ENCODE results near the gene PICK1.
"Not testable (repeated sequence)": the region's sequence is repeated elsewhere in the genome, so short reads cannot be mapped to it uniquely, and the experiment has no call there.

PICK1 gene

DNA sequence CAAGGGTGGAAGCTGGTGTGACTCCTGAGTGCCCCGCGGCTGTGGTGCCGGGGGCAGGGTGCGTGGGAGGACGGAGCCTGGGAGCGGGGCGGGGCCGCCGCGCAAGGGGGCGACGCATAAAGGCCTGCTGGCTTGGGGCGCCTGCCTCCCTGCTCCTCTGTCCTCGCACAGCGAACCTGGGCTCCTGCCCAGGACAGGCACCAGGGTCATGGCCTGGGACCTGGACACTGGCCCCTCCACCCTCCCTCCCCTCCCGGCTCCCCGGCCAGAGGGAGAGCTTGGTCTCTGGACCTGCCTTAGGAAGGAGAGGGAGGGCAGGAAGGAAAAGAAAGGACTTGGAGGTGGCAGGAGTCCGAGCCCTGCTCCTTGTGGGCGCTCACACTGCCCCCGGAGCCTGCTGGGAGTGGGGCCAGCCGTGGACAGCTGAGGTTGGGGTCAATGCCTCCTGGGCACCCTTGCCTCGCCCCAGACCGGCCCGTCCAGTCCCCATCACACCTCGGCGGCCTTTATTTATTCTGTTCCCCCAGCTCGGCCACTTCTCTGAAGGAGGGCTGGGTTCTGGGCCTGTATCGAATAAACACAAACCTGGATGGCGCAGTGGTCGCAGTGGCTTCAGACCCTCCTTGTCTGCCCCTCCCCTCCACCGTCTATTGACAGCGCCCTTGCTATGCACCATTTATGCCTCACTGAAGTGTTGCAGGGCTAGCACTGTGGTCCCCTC, 18.1 kb downstream of the PICK1 start:
- DNase-seq, result no peak

- DNase-seq, result no peak
Observed at GRCh38 chr22:38075961-38076360, 18.8 kb downstream of the PICK1 start.

- no peak for DNase-seq
Observed at GRCh38 chr22:38077096-38077495, 19.9 kb downstream of the PICK1 start.

DNA sequence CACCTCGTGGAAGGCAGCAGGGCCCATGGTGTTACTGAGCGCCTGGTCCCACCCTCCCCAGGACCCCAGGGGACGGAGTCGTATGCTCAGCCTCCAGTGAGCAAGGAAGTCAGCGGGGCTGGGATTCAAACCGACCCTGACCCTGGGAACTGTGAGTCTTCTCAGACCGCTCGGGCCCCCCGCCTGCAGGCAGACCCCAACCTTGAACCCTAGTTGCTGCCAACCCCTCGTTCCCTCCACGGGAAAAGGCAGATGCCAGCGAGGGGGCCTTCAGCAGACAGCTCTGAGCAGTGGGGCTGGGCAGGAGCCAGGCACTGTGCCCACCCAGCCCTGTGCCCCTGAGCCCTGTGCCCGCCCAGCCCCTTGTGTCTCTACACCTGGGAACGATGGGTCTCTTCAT, 20.4 kb downstream of the PICK1 start:
- no peak for DNase-seq

GRCh38 chr22:38078046-38078840, 21.0 kb downstream of the PICK1 start:
- no peak for DNase-seq

- not testable (repeated sequence) for DNase-seq
Observed at GRCh38 chr22:38079208-38079607, 22.0 kb downstream of the PICK1 start.

GRCh38 chr22:38079804-38080203, 22.6 kb downstream of the PICK1 start:
- DNase-seq, result no peak

DNA sequence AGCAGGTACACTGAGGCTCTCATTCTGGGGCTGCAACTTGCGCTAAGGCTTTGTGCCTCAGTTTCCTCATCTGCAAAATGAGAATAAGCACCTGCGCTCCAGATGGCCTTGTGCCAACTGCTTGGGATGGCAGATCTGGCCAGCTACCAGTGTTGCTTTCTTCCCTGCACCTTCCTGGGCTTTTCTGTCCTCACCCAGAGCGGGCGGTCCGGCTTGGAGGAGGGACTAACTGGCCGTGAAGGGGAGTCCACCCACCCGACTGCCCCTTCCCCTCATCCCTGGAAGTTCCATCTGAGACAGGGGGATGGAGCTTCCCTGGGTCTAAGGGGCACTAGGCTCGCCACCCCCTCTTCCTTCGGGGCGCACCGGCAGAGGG, 23.3 kb downstream of the PICK1 start:
- no peak for DNase-seq

DNA sequence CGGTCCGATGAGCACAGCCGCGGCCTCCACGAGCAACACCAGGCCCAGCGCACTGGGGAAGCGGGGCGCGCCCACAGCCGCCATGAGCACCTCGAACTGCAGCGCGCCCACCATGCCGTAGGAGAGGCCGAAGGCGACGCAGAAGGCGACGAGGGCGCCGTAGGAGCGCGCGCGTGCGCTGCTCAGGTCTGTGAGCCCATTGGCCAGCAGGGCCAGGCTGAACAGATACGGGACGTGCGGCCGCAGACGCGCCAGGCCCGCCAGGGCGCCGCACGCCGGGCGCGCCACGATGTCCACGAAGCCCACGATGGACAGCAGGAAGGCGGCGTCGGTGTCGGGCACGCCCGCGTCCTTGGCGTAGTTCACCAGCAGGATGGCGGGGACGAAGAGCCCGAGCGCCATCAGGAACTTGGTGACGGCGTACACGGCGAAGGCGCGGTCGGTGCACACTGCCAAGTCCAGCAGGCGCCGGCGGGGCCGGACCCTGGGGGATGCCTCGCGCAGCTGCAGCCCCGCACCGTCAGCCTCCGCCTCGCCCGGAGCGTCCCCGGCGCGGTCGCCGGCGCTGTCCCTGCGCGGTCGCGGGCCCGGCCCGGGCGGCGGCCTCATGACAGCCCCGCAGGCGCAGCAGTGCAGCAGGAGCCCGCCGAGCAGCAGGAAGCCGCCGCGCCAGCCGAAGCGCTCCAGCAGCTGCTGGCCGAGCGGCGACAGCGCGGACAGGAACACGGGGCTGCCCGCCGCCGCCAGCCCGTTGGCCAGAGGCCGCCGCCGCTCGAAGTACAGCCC, 23.8 kb downstream of the PICK1 start:
- DNase-seq, result no peak

GRCh38 chr22:38081636-38081940, 24.4 kb downstream of the PICK1 start:
- no peak for DNase-seq

DNA sequence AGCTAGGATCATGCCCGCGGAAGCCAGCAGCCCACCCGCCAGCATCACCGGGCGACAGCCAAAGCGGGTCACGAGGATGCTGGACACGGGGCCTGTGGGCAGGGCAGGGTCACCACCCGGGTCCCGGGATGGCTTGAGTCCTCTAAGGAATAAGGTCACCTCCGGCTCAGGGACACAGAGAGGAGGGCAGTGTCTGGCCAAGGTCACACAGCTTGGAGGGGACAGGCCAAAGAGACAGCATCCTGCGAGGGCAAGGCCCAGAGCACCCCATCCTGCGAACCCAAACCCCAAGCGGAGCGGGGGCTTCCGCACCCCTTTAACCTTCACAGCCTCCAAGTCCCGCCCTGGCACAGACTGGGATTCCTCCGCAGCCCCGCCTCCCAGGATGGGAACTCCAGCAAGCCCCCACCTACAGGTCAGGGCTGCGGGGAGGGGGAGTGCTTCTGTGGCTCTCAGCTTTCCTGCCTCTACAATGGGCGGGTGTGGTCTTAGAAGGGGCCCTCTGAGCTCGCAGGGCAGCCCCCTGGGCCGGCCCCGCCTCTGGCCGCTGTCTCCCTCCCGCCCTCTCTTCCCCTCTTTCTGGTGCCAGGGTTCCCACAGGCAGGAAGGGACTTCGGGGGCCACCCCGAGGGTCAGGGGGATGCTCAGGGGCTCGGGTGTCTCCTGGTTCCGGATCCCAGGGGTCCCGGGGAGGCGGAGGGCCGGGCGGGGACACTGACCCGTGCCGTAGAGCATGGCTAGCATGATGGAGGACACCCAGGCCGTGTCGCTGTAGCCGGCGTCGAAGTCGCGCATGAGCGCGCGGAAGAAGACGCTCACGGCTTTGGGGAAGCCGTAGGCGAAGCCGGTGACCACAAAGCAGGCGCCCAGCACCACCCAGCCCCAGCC, 25.0 kb downstream of the PICK1 start:
- DNase-seq, result no peak

DNA sequence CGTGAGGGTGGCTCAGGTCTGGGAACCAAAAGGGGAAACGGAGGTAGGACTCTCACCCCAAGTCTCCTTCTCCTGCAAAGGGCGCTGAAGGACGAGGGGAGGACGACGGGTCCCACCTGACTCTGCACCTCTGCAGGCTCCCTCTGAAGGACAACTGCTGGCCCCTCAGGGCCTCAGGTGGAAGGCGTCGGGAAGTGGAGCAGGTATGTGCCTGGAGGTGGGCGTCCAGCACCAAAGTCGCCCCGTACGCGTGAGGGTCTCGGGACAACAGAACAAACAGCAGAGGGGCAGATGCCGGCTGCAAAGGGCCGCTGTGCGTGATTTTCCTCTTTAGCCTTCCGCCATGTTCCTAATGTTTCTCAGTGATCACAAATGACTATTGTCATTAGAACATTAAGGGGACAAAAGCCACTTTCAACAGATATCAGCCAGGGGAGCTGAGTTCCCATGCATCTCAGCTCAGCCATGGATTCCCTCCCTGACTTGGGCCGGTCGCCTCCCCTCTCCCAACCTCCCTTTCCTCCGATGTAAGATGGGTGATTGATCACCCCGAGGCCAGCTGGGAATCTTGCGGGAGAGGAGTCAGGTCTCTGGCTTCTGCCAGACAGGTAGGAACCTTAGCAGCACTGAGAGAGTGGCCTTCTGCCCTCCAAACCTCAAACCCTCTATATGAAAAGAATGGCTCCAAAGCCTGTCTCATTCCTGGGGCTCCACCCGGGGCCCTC, 25.9 kb downstream of the PICK1 start:
- DNase-seq, result no peak

DNA sequence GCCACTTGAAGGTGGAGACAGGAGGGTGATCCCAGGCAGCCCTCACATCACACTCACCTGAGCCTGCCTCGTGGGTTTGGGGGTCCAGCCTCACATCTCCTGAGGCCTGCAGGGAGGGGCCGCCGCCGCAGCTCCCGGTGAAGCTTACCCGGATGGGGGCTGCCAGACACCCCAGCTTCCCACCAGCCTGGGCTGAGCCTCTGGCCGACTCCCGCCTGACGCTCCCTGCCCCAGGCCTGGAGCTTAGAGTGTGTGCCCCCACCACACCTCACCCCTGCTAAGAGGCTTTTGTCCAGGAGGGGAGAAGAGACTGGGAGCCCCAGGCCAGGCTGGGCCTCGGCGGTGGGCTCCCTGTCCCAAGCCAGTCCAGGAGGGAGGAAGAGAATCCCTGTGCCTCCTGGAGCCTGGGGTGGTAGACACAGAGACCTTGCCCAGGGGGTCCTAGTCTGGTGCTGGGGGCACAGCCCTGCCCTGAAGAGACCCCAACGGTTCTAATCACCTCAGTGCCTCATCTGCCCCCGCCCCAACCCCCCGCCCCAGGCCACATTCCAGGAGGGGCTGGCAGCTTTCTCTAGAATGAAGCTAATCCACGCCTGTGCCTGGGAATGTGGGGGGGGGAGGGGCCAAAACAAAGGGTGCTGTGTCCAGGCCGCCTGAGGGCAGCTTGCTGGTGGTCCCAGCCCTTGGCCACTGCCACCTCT, 26.9 kb downstream of the PICK1 start, which contains the start of gene SLC16A8:
Gene SLC16A8, minus strand, starts transcription at position 254 of the 701 bp plus-strand sequence. CDS start 1,311 bp downstream, outside the sequence.
- no peak for DNase-seq

- no peak for DNase-seq
Observed at GRCh38 chr22:38085056-38085455, 27.9 kb downstream of the PICK1 start.

- no peak for DNase-seq
Observed at GRCh38 chr22:38085501-38085900, 28.3 kb downstream of the PICK1 start.

DNA sequence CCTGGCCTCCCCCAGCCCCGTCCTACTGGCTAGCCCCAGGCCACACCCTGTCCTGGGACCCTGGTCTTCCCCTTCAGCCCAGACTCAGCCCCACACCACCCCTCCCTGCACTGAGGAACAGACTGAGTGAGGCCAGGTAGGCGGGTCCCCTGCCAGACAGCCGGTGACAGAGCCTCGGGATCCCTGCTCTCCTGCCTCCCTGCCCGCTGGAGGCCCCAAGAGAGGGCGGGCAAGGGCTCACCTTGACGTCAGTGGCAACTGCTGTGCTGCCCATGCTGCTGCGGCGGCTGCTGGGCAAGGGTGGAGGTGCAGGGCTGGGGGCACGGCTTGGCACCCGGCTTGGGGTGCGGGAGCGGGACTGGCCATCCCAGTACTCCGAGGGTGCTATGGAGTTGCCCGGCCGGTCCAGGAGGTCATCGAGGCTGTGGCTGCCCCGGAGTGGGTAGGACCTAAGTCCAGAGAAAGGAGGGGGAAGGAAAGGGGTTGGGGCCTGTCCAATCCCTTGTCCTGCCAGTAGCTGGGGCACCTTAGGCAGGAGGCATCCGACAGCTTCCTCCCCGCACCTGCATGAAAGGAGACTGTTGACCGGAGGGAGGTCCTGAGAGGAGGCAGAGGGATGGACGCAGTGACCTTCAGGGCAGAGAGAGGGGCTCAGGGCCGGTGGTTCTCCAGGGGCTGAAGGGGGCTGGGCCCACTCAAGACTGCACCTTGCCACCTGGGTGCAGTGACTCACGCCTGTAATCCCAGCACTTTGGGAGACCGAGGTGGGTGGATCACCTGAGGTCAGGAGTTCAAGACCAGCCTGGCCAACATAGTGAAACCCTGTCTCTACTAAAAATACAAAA, 29.0 kb downstream of the PICK1 start:
- DNase-seq, result no peak

- no peak for DNase-seq
Observed at GRCh38 chr22:38086942-38087341, 29.7 kb downstream of the PICK1 start.

DNA sequence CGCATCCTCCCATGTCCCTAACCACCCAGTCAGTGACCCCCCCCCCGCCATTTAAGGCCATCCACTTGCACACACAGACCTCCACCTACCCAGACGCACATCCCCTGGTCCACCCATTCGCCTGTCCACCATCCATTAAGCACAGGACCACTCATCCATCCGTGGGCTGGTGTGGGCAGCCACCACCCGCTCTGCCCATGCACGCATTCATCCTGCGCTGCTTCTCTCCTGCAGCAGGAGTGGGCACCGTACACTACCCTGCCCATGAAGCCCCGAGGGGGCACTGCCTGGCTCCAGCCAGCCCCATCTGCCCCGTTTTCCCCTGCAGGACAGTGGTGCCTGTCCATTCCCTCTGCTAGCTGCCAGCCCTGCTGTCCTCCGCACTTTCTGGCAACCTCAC, 30.7 kb downstream of the PICK1 start:
- DNase-seq, result no peak

DNA sequence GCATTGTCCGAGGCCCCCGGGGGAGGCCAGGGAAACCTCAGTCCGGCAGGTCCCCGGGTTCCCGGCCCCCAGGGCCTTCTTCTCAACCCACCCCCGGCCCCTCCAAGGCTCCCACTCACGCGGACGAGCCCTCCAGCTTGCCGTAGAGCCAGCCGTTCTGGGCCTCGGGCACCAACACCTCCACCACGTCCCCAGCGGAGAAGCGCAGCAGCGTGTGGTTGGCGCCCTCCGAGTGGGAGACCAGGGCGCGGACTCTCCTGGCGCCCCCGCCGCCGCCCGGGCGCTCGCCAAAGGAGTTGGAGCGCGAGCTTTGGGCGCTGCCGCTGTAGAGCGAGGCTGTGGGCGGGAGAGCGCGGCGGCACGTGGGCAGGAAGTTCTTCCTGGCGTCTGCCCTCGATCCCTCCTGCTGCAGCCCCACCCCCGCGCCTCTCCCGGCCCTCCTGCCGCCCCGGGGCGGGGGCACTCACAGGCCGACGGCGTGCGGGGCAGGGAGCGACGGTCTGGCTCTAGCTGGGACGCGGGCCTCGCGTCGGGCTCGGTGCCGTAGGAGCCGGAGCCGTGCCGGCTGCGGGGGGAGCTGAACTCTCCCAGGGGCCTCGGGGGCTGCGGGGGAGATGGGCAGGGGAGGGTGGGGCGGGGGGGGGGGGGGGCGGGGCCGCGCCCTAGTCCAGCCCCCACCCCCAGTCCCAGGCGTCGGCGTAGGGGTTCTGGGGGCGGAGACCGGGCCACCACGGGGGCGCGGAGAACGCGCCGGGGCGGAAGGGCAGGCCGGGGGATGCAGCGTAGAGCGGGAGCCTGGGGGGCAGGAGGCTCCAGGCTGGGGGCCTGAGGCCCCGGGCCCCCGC, 31.6 kb downstream of the PICK1 start:
- no peak for DNase-seq
